Loucy (cell line): ENCODE data around the gene PRCD.

Experiments used
- H2AFZ ChIP-seq: fragments of 200-600 bp; sonication (generic); 2 replicates; pipeline ENCODE4 v1.6.0; 2016; ENCODE audit warnings: antibody characterized with exemption, mild to moderate bottlenecking, low read length, moderate library complexity
- H3F3A ChIP-seq: fragments of 200-600 bp; 2 replicates; pipeline ENCODE4 v1.6.0; 2016; ENCODE audit warnings: antibody characterized with exemption, low read depth, mild to moderate bottlenecking
- H3K27me3 ChIP-seq: fragments of 200-600 bp; sonication (generic); 2 replicates; pipeline ENCODE4 v1.6.1; 2014; ENCODE audit warnings: low read length, mild to moderate bottlenecking; ENCODE audit not compliant: insufficient read depth, poor library complexity, severe bottlenecking
- H3K36me3 ChIP-seq: fragments of 200-600 bp; sonication (generic); 2 replicates; pipeline ENCODE4 v1.6.1; 2016; ENCODE audit warnings: low read length; ENCODE audit not compliant: insufficient read depth
- H3K4me1 ChIP-seq: fragments of 200-600 bp; sonication (generic); 2 replicates; pipeline ENCODE4 v1.5.1; 2014; ENCODE audit warnings: low read length, mild to moderate bottlenecking; ENCODE audit not compliant: insufficient read depth, poor library complexity, severe bottlenecking
- H3K4me2 ChIP-seq: fragments of 200-600 bp; sonication (generic); 2 replicates; pipeline ENCODE4 v1.6.0; 2014; ENCODE audit warnings: antibody characterized with exemption, low read length, low read depth, mild to moderate bottlenecking; ENCODE audit not compliant: poor library complexity, severe bottlenecking
- H3K4me3 ChIP-seq: fragments of 200-600 bp; sonication (generic); 2 replicates; pipeline ENCODE4 v1.5.1; 2014; ENCODE audit warnings: low read length, mild to moderate bottlenecking, mixed read lengths; ENCODE audit not compliant: poor library complexity, severe bottlenecking
- H3K79me2 ChIP-seq: fragments of 200-600 bp; sonication (generic); 2 replicates; pipeline ENCODE4 v1.6.1; 2014; ENCODE audit warnings: low read length; ENCODE audit not compliant: insufficient read depth
- H3K9ac ChIP-seq: fragments of 200-600 bp; sonication (generic); 2 replicates; pipeline ENCODE4 v1.6.0; 2014; ENCODE audit warnings: mild to moderate bottlenecking, low read depth, low read length, moderate library complexity; ENCODE audit not compliant: poor library complexity, severe bottlenecking
- H3K9me2 ChIP-seq: fragments of 200-600 bp; sonication (generic); replicated peaks from 2 replicates; pipeline ENCODE4 v1.6.1; 2016; ENCODE audit warnings: low read depth, low read length, mixed read lengths
- H3K9me3 ChIP-seq: fragments of 200-600 bp; sonication (generic); 2 replicates; pipeline ENCODE4 v1.6.1; 2014; ENCODE audit warnings: mild to moderate bottlenecking, antibody characterized with exemption, low read length, low read depth; ENCODE audit not compliant: insufficient read depth
- H4K20me1 ChIP-seq: fragments of 200-600 bp; sonication (generic); 2 replicates; pipeline ENCODE4 v1.6.0; 2014; ENCODE audit warnings: antibody characterized with exemption, low read length, mild to moderate bottlenecking; ENCODE audit not compliant: insufficient read depth, poor library complexity, severe bottlenecking
- EZH2phosphoT487 ChIP-seq: fragments of 200-600 bp; IDR thresholded peaks from 2 replicates; pipeline ENCODE4 v1.6.1; 2018; ENCODE audit warnings: antibody characterized with exemption, mild to moderate bottlenecking, moderate library complexity, borderline replicate concordance
- TF ChIP-seq, protein P1 (sequence below): fragments of 200-600 bp; sonication (generic); conservative IDR thresholded peaks from 2 replicates; pipeline ENCODE4 v1.5.1; 2014; ENCODE audit warnings: mild to moderate bottlenecking, antibody characterized with exemption, low read length

The PRCD gene

DNA sequence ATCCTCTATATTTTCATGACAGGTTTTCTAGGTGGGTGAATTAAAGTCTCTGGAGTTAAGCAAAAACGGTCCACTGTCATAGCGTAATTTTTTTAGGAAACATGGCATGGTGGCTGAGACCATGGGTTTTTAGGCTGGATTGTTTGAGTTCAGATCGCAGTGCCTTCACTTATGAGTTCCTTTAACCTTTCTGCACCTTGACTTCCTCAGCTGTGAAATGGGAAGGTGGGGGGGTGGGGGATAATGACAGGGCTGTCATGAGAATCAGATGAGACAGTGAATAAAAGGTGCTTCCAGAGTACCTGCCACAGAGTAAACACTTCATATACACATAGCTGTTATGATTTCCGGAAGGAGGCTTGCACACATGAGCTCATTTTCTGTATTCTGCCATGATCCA, 11.8 kb downstream of the PRCD start:
- H3K27me3 ChIP-seq: no peaks in the 10 kb centered on the region
- H3K4me2 ChIP-seq: no peak overlapping the region
- no peaks in the 10 kb centered on the region for H3K9me3 ChIP-seq
- no peaks in the 10 kb centered on the region for H4K20me1 ChIP-seq
- H3K4me1 ChIP-seq: peaks cover 69% of the 10 kb centered on the region
- H3K4me3 ChIP-seq: no peak overlapping the region
- H3K9ac ChIP-seq: peak overlapping the region; percentile 66
- no peaks in the 10 kb centered on the region for H3K36me3 ChIP-seq
- H3K79me2 ChIP-seq: peaks cover 15% of the 10 kb centered on the region
- H2AFZ ChIP-seq: no peak overlapping the region
- H3F3A ChIP-seq: peaks cover 8% of the 10 kb centered on the region; the same call in 1 of the 2 replicates
- no peaks in the 10 kb centered on the region for H3K9me2 ChIP-seq
- TF ChIP-seq EZH2phosphoT487: no peak
- TF ChIP-seq, protein P1, sequence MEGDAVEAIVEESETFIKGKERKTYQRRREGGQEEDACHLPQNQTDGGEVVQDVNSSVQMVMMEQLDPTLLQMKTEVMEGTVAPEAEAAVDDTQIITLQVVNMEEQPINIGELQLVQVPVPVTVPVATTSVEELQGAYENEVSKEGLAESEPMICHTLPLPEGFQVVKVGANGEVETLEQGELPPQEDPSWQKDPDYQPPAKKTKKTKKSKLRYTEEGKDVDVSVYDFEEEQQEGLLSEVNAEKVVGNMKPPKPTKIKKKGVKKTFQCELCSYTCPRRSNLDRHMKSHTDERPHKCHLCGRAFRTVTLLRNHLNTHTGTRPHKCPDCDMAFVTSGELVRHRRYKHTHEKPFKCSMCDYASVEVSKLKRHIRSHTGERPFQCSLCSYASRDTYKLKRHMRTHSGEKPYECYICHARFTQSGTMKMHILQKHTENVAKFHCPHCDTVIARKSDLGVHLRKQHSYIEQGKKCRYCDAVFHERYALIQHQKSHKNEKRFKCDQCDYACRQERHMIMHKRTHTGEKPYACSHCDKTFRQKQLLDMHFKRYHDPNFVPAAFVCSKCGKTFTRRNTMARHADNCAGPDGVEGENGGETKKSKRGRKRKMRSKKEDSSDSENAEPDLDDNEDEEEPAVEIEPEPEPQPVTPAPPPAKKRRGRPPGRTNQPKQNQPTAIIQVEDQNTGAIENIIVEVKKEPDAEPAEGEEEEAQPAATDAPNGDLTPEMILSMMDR: no peak

DNA sequence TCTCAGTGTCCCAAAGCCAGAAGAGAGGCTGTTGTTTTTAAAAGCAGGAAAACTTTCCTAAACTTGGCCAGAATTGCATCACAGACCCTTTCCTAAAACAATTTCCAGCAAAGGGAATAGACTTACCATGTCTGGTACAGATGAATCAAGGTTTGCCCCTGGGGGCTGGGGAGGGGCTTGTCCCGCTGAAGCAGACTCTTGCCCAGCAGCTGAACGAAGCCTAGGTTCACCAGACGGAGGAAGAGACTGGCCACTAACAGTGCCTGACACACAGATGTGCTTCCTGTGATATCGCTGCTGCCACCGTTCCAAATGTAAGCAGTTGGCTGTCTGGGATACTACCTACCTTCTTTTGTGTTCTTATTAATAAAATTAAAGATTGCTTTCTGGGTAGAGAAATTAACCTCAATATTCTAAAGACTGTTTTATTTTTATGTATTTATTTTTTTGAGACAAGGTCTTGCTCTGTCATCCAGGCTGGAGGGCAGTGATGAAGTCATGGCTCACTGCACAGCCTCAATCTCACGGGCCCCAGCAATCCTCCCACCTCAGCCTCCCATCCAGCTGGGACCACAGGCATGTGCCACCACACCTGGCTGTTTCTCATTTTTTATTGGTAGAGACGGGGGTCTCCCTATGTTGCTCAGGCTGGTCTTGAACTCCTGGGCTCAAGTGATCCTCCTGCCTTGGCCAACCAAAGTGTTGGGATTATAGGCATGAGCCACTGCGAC, 13.5 kb downstream of the PRCD start:
- H3K9ac ChIP-seq: peak overlapping the region; percentile 67
- H3K4me2 ChIP-seq: peak overlapping the region; percentile 54
- no peaks in the 10 kb centered on the region for H3K36me3 ChIP-seq
- H3K27me3 ChIP-seq: peaks cover 6% of the 10 kb centered on the region
- H3F3A ChIP-seq: peaks cover 6% of the 10 kb centered on the region; the same call in 1 of the 2 replicates
- no peak overlapping the region for H2AFZ ChIP-seq
- H3K4me1 ChIP-seq: peaks cover 63% of the 10 kb centered on the region
- peaks cover 26% of the 10 kb centered on the region for H3K79me2 ChIP-seq
- no peaks in the 10 kb centered on the region for H3K9me2 ChIP-seq
- no peak for TF ChIP-seq EZH2phosphoT487
- TF ChIP-seq, protein P1: no peak
- H3K9me3 ChIP-seq: no peaks in the 10 kb centered on the region
- peak overlapping the region; percentile 34 for H3K4me3 ChIP-seq
- H4K20me1 ChIP-seq: peaks cover 5% of the 10 kb centered on the region

DNA sequence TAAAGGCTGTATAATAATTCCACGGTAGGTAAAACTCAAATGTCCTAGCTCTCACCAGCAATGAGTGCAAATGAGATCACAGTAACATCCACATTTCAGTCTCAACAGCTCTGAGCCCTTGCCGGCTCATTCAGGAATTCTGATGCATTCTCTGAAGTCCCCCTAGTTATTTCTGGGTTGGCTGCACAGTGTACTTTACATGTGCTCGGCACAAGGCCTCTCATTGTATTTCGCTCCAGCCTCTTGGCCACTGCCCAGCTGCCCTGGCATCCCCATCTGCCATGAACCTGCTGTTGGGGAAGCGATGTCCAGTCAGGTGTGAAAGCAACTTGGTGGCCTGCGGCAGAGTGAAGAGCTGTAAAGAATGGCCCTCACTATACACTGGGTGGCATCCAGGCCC, 14.3 kb downstream of the PRCD start:
- Histone ChIP-seq H2AFZ (no peak overlapping the region), H3K4me3 (peak overlapping the region; percentile 34), H3K9me3 (no peaks in the 10 kb centered on the region), H3K4me2 (peak overlapping the region; percentile 54), H3K79me2 (peaks cover 27% of the 10 kb centered on the region), H3K4me1 (peaks cover 59% of the 10 kb centered on the region), H4K20me1 (peaks cover 13% of the 10 kb centered on the region), H3K9ac (peak overlapping the region; percentile 67), H3K27me3 (peaks cover 6% of the 10 kb centered on the region), H3K36me3 (no peaks in the 10 kb centered on the region), H3K9me2 (no peaks in the 10 kb centered on the region), H3F3A (peaks cover 6% of the 10 kb centered on the region; the same call in 1 of the 2 replicates)
- TF ChIP-seq, protein P1: no peak
- no peak for TF ChIP-seq EZH2phosphoT487
